Stimulated activated CD4-positive, alpha-beta T cell treated with anti-CD3 and anti-CD28 coated beads, Interleukin-1b, Interleukin-23, amount 100 ng/mL, for 24 hours (primary cell): ENCODE data around the gene PNCK.

Experiments
- DNase-seq, 4 experiments: peaks; one replicate each; pipeline ENCODE4 v3.0.0-alpha.2; 2020; ENCODE audit warnings: low read depth in 4 of 4, low spot score in 1 of 4

The PNCK gene

GRCh38 chrX:153642051-153642654 is 31.5 kb downstream of the PNCK start:
- DNase-seq: no peak

- DNase-seq: no peak
Measured at GRCh38 chrX:153641627-153642026, 32.0 kb downstream of the PNCK start.

- DNase-seq: no peak
Measured at GRCh38 chrX:153640736-153641575, 32.7 kb downstream of the PNCK start.

- no peak for DNase-seq
Measured at GRCh38 chrX:153640045-153640686, 33.4 kb downstream of the PNCK start.

- DNase-seq: no peak
Measured at GRCh38 chrX:153639177-153640044, 34.2 kb downstream of the PNCK start.

- no peak for DNase-seq
Measured at GRCh38 chrX:153638436-153639176, 35.0 kb downstream of the PNCK start.

- no peak for DNase-seq
Measured at GRCh38 chrX:153638041-153638371, 35.6 kb downstream of the PNCK start.

GRCh38 chrX:153637121-153638040 is 36.2 kb downstream of the PNCK start:
- DNase-seq: no peak

GRCh38 chrX:153636716-153637115 is 36.9 kb downstream of the PNCK start:
- no peak for DNase-seq

- DNase-seq: no peak
Measured at GRCh38 chrX:153635788-153636668, 37.6 kb downstream of the PNCK start.

GRCh38 chrX:153635388-153635787 is 38.2 kb downstream of the PNCK start:
- DNase-seq: no peak

GRCh38 chrX:153634832-153635231 is 38.8 kb downstream of the PNCK start:
- DNase-seq: no peak

GRCh38 chrX:153634236-153634635 is 39.4 kb downstream of the PNCK start:
- DNase-seq: no peak

- DNase-seq: no peak
Measured at GRCh38 chrX:153633607-153634180, 39.9 kb downstream of the PNCK start.

GRCh38 chrX:153633048-153633447 is 40.6 kb downstream of the PNCK start:
- no peak for DNase-seq

GRCh38 chrX:153632595-153632946 is 41.0 kb downstream of the PNCK start:
- DNase-seq: no peak

GRCh38 chrX:153631907-153632594 is 41.6 kb downstream of the PNCK start:
- DNase-seq: no peak

- no peak for DNase-seq
Measured at GRCh38 chrX:153631346-153631745, 42.3 kb downstream of the PNCK start.
